GM12878 (cell line): Measurements from ENCODE around the gene SLC22A7. TPM values are rescaled to one million over a fixed set of nuclear protein-coding genes. Genes with fewer than 3 reads are reported as not detected.

Source experiments
- ATAC-seq: fragments of 200-7000 bp; cut with Tn5 transposase; 3 replicates; pipeline ENCODE4 v1.9.1; 2020; ENCODE audit warnings: mild to moderate bottlenecking, moderate library complexity
- BruUV-seq: library from RNA; stranded (reverse); fragments of 400-500 nt; replicated peaks from 2 replicates; lab custom pipeline; 2021; lab: Mats Ljungman, UMichigan
- CTCF ChIA-PET: fragments of 300-600 bp; sonication (Branson Sonifier 250); formaldehyde crosslinking; extraction: SDS; loops from one replicate; lab custom pipeline; 2021; ENCODE audit warnings: inconsistent platforms; lab: Yijun Ruan, JAX
- POLR2A ChIA-PET: fragments of 350-600 bp; formaldehyde crosslinking; extraction: SDS; loops from one replicate; lab custom pipeline; 2021; ENCODE audit warnings: inconsistent platforms; lab: Charles Lee
- RAD21 ChIA-PET: fragments of 300-600 bp; sonication (Branson Sonifier 250); formaldehyde crosslinking; loops from one replicate; lab custom pipeline; 2023; ENCODE audit warnings: antibody characterized with exemption; ENCODE audit not compliant: unreplicated experiment; lab: Charles Lee
- SMC1A ChIA-PET: fragments of 300-600 bp; sonication (Branson Sonifier 250); formaldehyde crosslinking; loops from one replicate; lab custom pipeline; 2023; ENCODE audit not compliant: unreplicated experiment, uncharacterized antibody; lab: Charles Lee
- DNase-seq: peaks from one replicate; pipeline ENCODE4 v3.0.0-alpha.2; 2011; ENCODE audit warnings: low read depth, low spot score
- FAIRE-seq: peaks from 3 replicates; lab custom pipeline; 2011; peaks lifted over from hg19 to GRCh38; lab: Jason Lieb, UNC
- H2AFZ ChIP-seq: 2 replicates; pipeline ENCODE4 v1.6.0; 2011; ENCODE audit warnings: low read depth, low read length, control low read depth; ENCODE audit not compliant: control insufficient read depth
- H3K27ac ChIP-seq: 2 replicates; pipeline ENCODE4 v1.5.1; 2011; ENCODE audit warnings: control low read depth; ENCODE audit not compliant: control insufficient read depth, insufficient read depth
- H3K27me3 ChIP-seq, 2 experiments: replicated peaks in 1 of 2; 2 replicates each; pipeline versions ENCODE4 v1.6.0 to v1.6.1; 2011; ENCODE audit warnings: low read length in 1 of 2; ENCODE audit not compliant: control insufficient read depth in 2 of 2, insufficient read depth in 2 of 2
- H3K36me3 ChIP-seq, 2 experiments: 2 replicates each; pipeline ENCODE4 v1.5.1; 2011; ENCODE audit warnings: low read length in 1 of 2; ENCODE audit not compliant: control insufficient read depth in 2 of 2, insufficient read depth in 2 of 2
- H3K4me1 ChIP-seq: 2 replicates; pipeline ENCODE4 v1.6.1; 2011; ENCODE audit warnings: mild to moderate bottlenecking, low read length, moderate library complexity, mixed read lengths; ENCODE audit not compliant: control insufficient read depth, insufficient read depth
- H3K4me2 ChIP-seq: 2 replicates; pipeline ENCODE4 v1.6.0; 2011; ENCODE audit warnings: control low read depth; ENCODE audit not compliant: control insufficient read depth, insufficient read depth
- H3K4me3 ChIP-seq: fragments of 200-600 bp; sonication (generic); 2 replicates; pipeline ENCODE4 v1.5.1; 2016
- H3K79me2 ChIP-seq: 2 replicates; pipeline ENCODE4 v1.6.0; 2011; ENCODE audit warnings: low read length; ENCODE audit not compliant: control insufficient read depth, insufficient read depth
- H3K9ac ChIP-seq: 2 replicates; pipeline ENCODE4 v1.8.0; 2011; ENCODE audit warnings: low read length, control low read depth, mixed read lengths; ENCODE audit not compliant: control insufficient read depth, insufficient read depth
- H3K9me3 ChIP-seq: replicated peaks from 3 replicates; pipeline ENCODE4 v1.5.1; 2011; ENCODE audit warnings: mild to moderate bottlenecking, low read length; ENCODE audit not compliant: control insufficient read depth, insufficient read depth
- H4K20me1 ChIP-seq: 2 replicates; pipeline ENCODE4 v1.6.0; 2011; ENCODE audit not compliant: control insufficient read depth, insufficient read depth
- BCL11A ChIP-seq: IDR thresholded peaks from 2 replicates; pipeline ENCODE4 v1.6.1; 2011; ENCODE audit warnings: low read depth, low read length
- IKZF2 ChIP-seq, 2 experiments: fragments of 450-650 bp; IDR thresholded peaks; 2 replicates each; pipeline ENCODE4 v1.6.1; 2017; ENCODE audit warnings: mild to moderate bottlenecking in 2 of 2, moderate library complexity in 2 of 2
- MAX ChIP-seq: IDR thresholded peaks from 2 replicates; pipeline ENCODE4 v1.6.1; 2012; ENCODE audit warnings: low read depth, low read length, improper control_type of control experiment
- PML ChIP-seq: IDR thresholded peaks from 2 replicates; pipeline ENCODE4 v1.6.1; 2012; ENCODE audit warnings: low read length, inconsistent platforms
- TAF1 ChIP-seq: IDR thresholded peaks from 2 replicates; pipeline ENCODE4 v1.6.1; 2011; ENCODE audit warnings: mild to moderate bottlenecking, low read depth, low read length, borderline replicate concordance
- WGBS: methylation state at CpG from one replicate; pipeline ENCODE4 v1.1.6; 2016; ENCODE audit warnings: low lambda C conversion rate; ENCODE audit not compliant: insufficient replicate concordance, insufficient coverage; ENCODE audit errors: missing lambda C conversion rate; 5-methylcytosine and 5-hydroxymethylcytosine counted together
- in situ Hi-C: fragments of 300-500 bp; cut with MboI; formaldehyde crosslinking; loops from 9 replicates; pipeline ENCODE4 v1.14.3; 2018; ENCODE audit warnings: mixed read lengths
- intact Hi-C: fragments of 100-400 bp; cut with micrococcal nuclease; formaldehyde crosslinking; loops from one replicate; pipeline ENCODE4 v1.14.2; 2022; ENCODE audit not compliant: unreplicated experiment
- polyA plus RNA-seq, 11 experiments: library from polyadenylated mRNA; depleted of rRNA in 4 of 11; unstranded in 6 of 11; stranded (reverse) in 5 of 11; fragments of >200 nt; fragmentation: Nextera tagmentation in 4 of 11; fragmentation: Illumina TruSeq in 1 of 11; extraction: Ambion mirVana in 4 of 11; extraction: Trizol in 1 of 11; gene quantifications; 1 replicate in 1 of 11; 2 replicates in 10 of 11; pipeline versions ENCODE4 v1.2.1 to v1.2.3, GENCODE V29; 2011 to 2016; ENCODE audit warnings: inconsistent platforms in 2 of 11, missing spikeins in 2 of 11, low read depth in 1 of 11
- total RNA-seq, 4 experiments: library from RNA; depleted of rRNA in 3 of 4; stranded (reverse); fragments of >200 nt in 3 of 4; fragmentation: Illumina TruSeq in 1 of 4; extraction: Trizol in 1 of 4; gene quantifications; 2 replicates each; pipeline versions ENCODE4 v1.2.1 to v1.2.3, GENCODE V29; 2013 to 2021
- TF ChIP-seq, protein P1 (sequence below): fragments of 450-650 bp; IDR thresholded peaks from 2 replicates; pipeline ENCODE4 v1.6.1; 2017; ENCODE audit warnings: borderline replicate concordance

Gene SLC22A7
- total and polyA plus RNA-seq, 10 of the 15 experiments (the other 5 are each of a cell fraction or from before 2014, with no cell fraction given): 0.08 to 0.31 TPM; not detected in 8

GRCh38 chr6:43294536-43294935 is 3.5 kb upstream of the SLC22A7 start:
- ATAC-seq (no peak), FAIRE-seq (peak; percentile 72), DNase-seq (no peak)
- H4K20me1 ChIP-seq: no peaks in the 10 kb centered on the region
- H3K4me3 ChIP-seq: no peak overlapping the region
- no peak for TF ChIP-seq TAF1
- TF ChIP-seq, protein P1, sequence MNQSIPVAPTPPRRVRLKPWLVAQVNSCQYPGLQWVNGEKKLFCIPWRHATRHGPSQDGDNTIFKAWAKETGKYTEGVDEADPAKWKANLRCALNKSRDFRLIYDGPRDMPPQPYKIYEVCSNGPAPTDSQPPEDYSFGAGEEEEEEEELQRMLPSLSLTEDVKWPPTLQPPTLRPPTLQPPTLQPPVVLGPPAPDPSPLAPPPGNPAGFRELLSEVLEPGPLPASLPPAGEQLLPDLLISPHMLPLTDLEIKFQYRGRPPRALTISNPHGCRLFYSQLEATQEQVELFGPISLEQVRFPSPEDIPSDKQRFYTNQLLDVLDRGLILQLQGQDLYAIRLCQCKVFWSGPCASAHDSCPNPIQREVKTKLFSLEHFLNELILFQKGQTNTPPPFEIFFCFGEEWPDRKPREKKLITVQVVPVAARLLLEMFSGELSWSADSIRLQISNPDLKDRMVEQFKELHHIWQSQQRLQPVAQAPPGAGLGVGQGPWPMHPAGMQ: 0 out of 2 replicates have a peak, but pooled peaks have one; percentile 20
- H3K4me2 ChIP-seq: no peak overlapping the region
- CTCF ChIA-PET: no interaction called here
- intact Hi-C loops (no loop called here), in situ Hi-C loops (no loop called here)
- no peak overlapping the region for H3K9ac ChIP-seq
- H3K4me1 ChIP-seq: no peaks in the 10 kb centered on the region
- H3K79me2 ChIP-seq: no peaks in the 10 kb centered on the region
- WGBS: 32% methylated on average over 3 of the region's 3 CpGs
- no peaks in the 10 kb centered on the region for H3K36me3 ChIP-seq
- no peaks in the 10 kb centered on the region; the same call in 2 of the 3 replicates for H3K9me3 ChIP-seq
- SMC1A ChIA-PET: no interaction called here
- BruUV-seq: no TSS peak
- H2AFZ ChIP-seq: no peak overlapping the region
- H3K27me3 ChIP-seq: no peaks in the 10 kb centered on the region
- RAD21 ChIA-PET: no interaction called here
- no peak overlapping the region for H3K27ac ChIP-seq
- POLR2A ChIA-PET: no interaction called here

DNA sequence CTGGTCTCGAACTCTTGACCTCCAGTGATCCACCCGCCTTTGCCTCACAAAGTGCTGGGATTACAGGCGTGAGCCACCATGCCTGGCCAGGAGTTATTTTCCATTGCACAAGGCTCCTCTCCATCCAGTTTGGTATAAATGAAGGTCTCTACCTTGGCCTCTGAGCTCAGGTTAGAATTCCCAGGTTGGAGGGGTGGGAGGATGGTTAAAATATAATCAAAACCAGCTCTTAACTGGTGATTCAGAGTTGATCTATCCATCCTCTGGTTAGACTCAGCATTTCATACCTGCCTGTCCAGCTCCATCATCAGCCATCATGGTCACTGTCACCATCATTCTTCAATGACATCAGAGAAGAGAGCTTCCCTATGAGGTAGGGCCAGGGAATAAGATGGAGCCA is 2.6 kb upstream of the SLC22A7 start:
- Histone ChIP-seq H3K4me2 (no peak overlapping the region), H3K36me3 (no peaks in the 10 kb centered on the region), H3K27ac (no peak overlapping the region), H3K4me3 (no peak overlapping the region), H3K79me2 (no peaks in the 10 kb centered on the region), H4K20me1 (no peaks in the 10 kb centered on the region), H2AFZ (no peak overlapping the region), H3K9ac (no peak overlapping the region), H3K4me1 (no peaks in the 10 kb centered on the region), H3K27me3 (no peaks in the 10 kb centered on the region), H3K9me3 (no peaks in the 10 kb centered on the region; the same call in 2 of the 3 replicates)
- no TSS peak for BruUV-seq
- ATAC-seq (no peak), DNase-seq (no peak), FAIRE-seq (no peak)
- WGBS: 27% methylated on average over 3 of the region's 3 CpGs
- intact Hi-C loops (no loop called here), in situ Hi-C loops (no loop called here)
- ChIA-PET SMC1A (interaction anchor here (0.8 to 2.6 kb wide), 2 partner anchors 13 to 66 kb away, joined by 3 to 14 read pairs; partner anchors contain the start of gene CRIP3), RAD21 (interaction anchor here (0.6 kb wide), 1 partner anchor 34 kb away, joined by 4 read pairs; no protein-coding TSS in a partner anchor), CTCF (interaction anchor here (1.5 to 2.9 kb wide), 2 partner anchors 13 to 877 kb away, joined by 3 to 17 read pairs; partner anchors contain the start of gene CRIP3), POLR2A (interaction anchor here (0.8 kb wide), 1 partner anchor 12 kb away, joined by 3 read pairs; no protein-coding TSS in a partner anchor)
- no peak for TF ChIP-seq MAX
- TF ChIP-seq IKZF2 (IDR thresholded peaks at IDR 0.05): no peak
- no peak for TF ChIP-seq BCL11A
- TF ChIP-seq PML: no peak
